Renal pelvis (tissue), 4 donors: ENCODE measurements around the gene KRAS. TPM values are rescaled to one million over a fixed set of nuclear protein-coding genes. Genes with fewer than 3 reads are reported as not detected.
A peak's percentile ranks its signal among the peaks of the same experiment; 100 is the strongest.

Source experiments
- DNase-seq: peaks from one replicate; pipeline ENCODE4 v3.0.0-alpha.2; 2013
- polyA plus RNA-seq, 3 donors: library from polyadenylated mRNA; unstranded; fragments of 120-200 nt; gene quantifications; one replicate each; pipeline ENCODE4 v1.2.1, GENCODE V29; 2013; ENCODE audit not compliant: insufficient read length in 3 of 3

KRAS gene
- polyA plus RNA-seq, 3 donors, result 29.3 to 34.4 (median 34.1) TPM

DNA sequence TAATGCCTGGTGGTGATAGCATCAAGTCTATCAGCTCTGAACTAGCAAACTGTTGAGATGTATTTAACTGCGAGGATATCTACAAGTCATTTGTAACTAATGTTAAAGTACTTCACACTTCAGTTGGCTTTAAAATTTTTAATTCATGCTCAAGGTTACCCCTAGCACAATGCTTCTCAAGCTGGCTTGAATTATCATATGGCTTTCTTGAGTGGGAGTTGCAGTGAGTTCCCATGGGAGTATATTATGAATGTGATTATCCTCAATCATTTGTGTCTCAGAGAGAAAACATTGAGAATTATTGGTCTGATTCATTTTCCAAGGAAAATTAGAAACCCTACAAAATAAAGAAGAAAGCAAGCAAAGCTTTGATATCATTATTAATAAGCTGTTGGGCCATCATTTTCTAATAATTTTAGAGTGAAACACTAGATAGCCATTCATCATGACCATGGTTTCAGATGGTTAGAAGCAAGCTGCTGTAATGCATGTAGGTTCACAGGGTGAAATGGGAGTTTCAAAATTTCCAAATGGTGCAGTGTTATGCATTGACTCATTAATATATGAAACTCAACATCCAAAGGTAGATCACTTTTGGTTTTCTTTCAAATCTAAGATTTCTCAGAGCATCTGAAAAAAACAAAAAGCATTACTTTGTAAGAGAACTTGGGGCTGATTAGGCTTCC, 11.8 kb upstream of the KRAS start:
- DNase-seq, result no peak

DNA sequence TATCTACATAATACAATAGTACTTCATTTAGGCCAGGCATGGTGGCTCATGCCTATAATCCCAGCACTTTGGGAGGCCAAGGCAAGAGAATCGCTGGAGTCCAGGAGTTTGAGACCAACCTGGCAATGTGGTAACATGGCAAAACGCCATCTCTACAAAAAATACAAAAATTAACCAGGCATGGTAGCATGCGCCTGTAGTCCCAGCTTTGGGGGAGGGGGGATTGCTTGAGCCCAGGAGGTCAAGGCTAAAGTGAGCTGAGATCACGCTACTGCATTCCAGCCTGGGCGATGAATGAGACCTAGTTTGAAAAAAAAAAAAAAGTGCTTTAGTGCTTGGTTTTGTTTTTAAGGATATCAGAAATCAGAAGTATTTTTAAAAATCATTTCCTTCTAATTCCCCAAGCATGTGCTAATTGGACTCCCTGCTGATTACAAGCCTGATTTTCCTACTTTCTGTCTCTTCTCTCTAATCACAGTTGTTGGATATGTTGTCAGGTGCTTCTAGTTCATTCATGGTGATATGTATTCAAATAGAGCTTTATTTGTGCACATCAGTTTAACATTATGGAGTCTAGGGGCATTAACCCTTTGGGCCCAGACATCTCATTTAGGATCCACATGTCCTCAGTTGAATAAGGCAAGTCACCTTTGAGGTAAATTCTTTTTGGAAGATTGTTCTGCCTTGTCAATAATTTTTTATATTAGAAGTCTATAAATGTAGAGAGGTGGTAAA, 7.0 kb upstream of the KRAS start:
- no peak for DNase-seq

DNA sequence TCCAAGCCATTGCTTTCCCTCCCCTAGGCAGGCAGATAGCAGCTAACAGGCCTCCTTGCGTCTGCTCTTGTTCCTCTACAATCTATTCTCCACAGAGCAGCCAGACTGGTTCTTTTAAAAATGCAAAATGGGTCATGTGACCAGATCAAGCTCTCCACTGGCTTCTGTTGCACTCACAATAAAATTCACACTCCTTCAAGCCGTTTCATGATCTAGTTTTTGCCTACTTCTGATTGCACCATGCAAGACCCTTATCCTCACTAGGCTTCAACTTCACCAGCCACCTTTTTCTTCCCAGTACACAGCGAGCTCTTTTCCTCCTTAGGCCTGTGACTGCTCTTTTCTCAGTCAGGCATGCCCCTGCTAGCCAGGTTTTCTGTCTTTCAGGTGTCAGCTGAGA, 6.1 kb upstream of the KRAS start:
- DNase-seq, result no peak

DNA sequence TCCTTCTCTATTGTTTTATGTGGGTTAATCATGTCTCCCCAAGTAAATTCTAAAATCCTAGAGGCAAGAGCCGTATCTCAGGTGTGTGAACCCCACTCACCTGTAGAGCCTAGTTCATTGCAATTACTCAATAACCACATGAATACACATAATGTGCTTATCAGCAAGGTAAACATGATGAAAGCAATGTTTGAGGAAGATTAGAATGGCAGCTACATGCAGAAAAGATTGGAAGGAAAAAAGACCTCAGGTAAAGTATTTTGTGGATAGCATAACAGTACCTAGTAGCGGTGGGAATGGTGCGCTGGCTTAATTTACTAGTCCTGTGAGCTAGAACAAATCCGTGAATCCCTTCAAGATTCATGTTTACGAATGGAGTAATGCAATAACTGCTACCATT, 5.3 kb upstream of the KRAS start:
- DNase-seq, result no peak

- no peak for DNase-seq
Measured at GRCh38 chr12:25254271-25254880, 3.6 kb upstream of the KRAS start.

- no peak for DNase-seq
Measured at GRCh38 chr12:25253371-25254068, 2.8 kb upstream of the KRAS start.

- no peak for DNase-seq
Measured at GRCh38 chr12:25252946-25253345, 2.2 kb upstream of the KRAS start.

GRCh38 chr12:25251769-25252168, 1.0 kb upstream of the KRAS start:
- DNase-seq, result no peak

- DNase-seq, result peak; percentile 30
Measured at GRCh38 chr12:25249931-25250738, 594 bp downstream of the KRAS start.

DNA sequence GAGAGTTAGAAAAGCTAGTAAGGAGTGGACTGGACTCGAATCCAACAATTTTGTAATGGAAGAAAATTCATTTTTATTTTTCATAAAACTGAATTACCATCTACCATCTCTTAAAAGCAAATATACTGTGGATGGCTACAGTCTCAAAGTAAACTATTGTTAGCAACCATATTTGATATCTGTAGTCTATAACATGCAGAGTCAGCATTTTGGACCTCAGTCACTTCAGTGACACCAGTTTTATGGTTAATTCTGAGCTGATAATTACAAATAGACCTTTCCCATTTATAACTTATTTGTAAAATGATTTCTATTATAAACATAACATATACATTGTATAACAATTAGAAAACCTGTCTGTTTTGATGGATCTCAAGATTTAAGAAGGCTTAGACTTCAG, 2.0 kb downstream of the KRAS start:
- no peak for DNase-seq

DNA sequence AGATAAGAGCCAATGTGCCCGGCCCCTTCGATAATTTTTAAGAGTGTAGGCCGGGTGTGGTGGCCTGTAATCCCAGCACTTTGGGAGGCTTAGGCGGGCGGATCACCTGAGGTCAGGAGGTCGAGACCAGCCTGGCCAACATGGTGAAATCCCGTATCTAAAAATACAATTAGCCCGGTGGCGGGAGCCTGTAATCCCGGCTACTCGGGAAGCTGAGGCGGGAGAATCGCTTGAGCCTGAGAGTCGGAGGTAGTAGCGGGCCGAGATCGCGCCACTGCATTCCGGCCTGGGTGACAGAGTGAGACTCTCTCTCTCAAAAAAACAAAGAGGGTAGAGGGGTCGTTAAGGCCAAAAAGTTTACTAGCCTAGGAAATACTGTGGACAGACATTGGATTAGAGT, 2.6 kb downstream of the KRAS start:
- DNase-seq, result no peak

GRCh38 chr12:25245491-25245890, 5.2 kb downstream of the KRAS start:
- no peak for DNase-seq

GRCh38 chr12:25243680-25243990, 7.1 kb downstream of the KRAS start:
- DNase-seq, result no peak

DNA sequence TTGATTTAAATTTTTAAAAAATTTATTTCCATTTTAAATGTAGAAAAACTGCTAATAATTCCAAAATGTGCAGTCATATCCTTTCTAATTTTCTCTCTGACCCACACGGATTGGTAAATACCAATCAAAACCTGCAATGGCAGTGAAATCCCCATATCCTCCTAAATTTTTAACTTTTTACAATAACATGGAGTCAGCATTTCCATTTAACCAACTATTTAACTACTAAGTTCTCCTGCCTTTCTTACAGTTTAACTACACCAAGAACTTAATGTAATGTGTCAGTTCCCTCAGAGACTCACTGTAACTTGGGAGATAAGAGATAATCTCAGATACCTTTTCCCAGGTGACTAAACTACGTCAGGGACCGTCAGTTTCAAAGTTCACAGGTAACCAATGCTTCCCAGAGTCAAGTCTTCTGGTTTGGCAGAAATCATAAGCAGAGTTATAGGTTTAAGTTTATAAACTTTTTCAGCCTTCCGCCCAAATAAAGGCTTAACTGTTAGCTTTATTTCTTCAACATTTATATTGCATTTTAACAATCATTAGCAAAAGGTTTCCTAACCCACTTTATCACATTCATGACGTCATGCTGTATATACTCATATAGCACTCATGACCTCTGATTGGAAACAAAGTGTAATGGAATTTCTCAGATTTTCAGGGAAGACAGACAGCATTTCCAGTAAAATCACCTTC, 7.6 kb downstream of the KRAS start:
- no peak for DNase-seq

DNA sequence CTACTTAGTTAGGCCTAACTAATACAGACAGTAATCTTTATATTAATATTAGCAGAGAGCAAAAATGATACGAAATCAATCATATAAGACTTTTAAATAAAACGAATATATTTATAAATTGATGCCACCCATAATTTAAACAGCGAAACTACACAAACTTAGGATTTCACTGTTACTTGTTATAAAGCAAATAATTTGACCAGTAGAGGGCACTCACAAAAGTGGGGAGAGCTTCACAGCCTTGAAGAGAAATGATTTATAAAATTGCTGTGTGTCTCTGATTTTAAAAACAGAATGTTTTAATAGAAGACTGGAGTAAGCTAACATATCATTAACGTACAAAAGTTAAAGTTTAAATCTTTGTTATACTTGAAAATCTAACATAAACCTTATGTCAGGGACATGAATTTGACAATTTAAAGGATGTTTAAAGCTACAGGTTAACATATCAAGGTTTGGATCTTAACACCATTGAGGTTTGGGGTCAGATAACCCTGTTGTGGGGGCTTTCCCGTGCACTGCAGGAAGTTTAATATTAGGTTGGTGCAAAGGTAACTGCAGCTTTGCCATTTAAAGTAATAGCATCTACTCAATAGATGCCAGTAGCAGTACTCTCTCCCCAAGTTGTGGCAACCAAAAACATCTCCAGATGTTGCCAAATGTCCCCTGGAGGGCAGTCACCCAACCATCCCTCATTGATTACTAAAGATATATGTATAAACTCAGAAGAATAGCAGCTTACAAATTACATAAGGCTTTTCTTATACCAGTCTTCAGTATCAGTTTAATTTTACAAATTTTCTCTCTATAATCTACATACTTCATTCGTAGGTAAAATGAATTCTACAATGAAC, 9.3 kb downstream of the KRAS start:
- DNase-seq, result peak; percentile 27

GRCh38 chr12:25236626-25237025, 14.1 kb downstream of the KRAS start:
- DNase-seq, result no peak

GRCh38 chr12:25236190-25236589, 14.5 kb downstream of the KRAS start:
- DNase-seq, result no peak

GRCh38 chr12:25213338-25213737, 37.4 kb downstream of the KRAS start:
- DNase-seq, result no peak

DNA sequence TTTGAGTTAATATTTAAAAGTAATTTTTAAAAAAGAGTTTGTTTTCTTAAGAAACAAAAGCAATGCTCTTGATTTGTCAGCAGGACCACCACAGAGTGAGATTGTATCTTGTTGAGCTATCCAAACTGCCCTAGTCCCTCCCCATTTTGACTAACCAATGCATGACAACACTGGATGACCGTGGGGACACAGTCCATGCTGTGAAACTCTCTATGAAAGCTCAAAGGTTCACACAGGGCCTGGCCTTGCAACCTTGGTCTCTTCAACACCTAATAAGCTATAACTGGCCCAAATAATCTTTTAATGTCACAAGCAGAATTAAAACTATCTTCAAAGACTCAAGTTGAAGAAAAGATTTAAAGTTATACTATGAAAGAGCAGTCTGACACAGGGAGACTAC, 42.2 kb downstream of the KRAS start:
- DNase-seq, result no peak

DNA sequence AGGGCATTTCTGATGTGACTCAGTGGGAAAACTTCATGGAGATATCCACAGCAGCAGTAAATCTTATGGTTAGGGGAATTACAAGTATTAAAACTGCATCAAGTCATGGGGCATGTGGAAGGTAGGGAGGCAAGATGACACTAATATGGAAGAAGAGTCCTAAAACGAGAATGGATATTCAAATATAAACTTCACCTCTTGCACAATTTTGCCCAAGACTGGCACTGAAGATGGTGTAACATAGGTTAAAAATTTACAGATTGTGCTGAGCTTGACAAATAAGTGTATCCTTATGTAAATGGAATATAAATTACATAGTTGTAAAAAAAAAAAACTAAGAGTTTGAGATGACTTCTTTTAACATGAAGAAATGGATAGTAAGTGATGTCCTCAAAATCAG, 42.9 kb downstream of the KRAS start:
- no peak for DNase-seq
